GM13976 (cell line): ENCODE data around the gene RAB5IF.
"Not testable (repeated sequence)": the region's sequence is repeated elsewhere in the genome, so short reads cannot be mapped to it uniquely, and the experiment has no call there.

Experiments
- DNase-seq: peaks from one replicate; pipeline ENCODE4 v3.0.0; 2012; ENCODE audit warnings: low spot score
- CTCF ChIP-seq: IDR thresholded peaks from 2 replicates; pipeline ENCODE4 v1.5.1; 2012; ENCODE audit warnings: borderline replicate concordance, mild to moderate bottlenecking; ENCODE audit not compliant: insufficient read depth; ENCODE audit errors: extremely low read depth, missing control alignments, control extremely low read depth
- in situ Hi-C: fragments of 300-500 bp; cut with MboI; formaldehyde crosslinking; loops from one replicate; pipeline ENCODE4 v1.12.0; 2022; ENCODE audit warnings: low sequenced_read_pairs, mixed read lengths, inconsistent platforms; ENCODE audit not compliant: unreplicated experiment

RAB5IF gene

GRCh38 chr20:36604952-36605398, 604 bp upstream of the RAB5IF start:
- in situ Hi-C loops: no loop called here
- no peak for TF ChIP-seq CTCF
- peak; percentile 66 for DNase-seq

- no peak for TF ChIP-seq CTCF
- in situ Hi-C loops: no loop called here
These were observed 833 bp downstream of the RAB5IF start for GRCh38 chr20:36606158-36607066.

GRCh38 chr20:36607586-36608387, 2.2 kb downstream of the RAB5IF start:
- TF ChIP-seq CTCF: no peak
- DNase-seq: no peak
- in situ Hi-C loops: no loop called here

More at GRCh38 chr20:36606158-36607066, 833 bp downstream of the RAB5IF start:
- no peak for DNase-seq

GRCh38 chr20:36608388-36608728, 2.8 kb downstream of the RAB5IF start:
- DNase-seq, in situ Hi-C loops: not testable (repeated sequence)

- in situ Hi-C loops: no loop called here
- no peak for DNase-seq
- no peak for TF ChIP-seq CTCF
These were observed 6.0 kb downstream of the RAB5IF start for GRCh38 chr20:36611625-36612024.

GRCh38 chr20:36613974-36614373, 8.4 kb downstream of the RAB5IF start:
- in situ Hi-C loops: no loop called here
- DNase-seq: no peak
- no peak for TF ChIP-seq CTCF
